Nephron (organoid): ENCODE measurements around the gene XXYLT1.
"Not testable (repeated sequence)": the region's sequence is repeated elsewhere in the genome, so short reads cannot be mapped to it uniquely, and the experiment has no call there.

ENCODE experiments used
- H3K27ac Mint-ChIP-seq, 3 experiments: 2 replicates each; pipeline ENCODE4 v1.8.0; 2020; ENCODE audit warnings: mixed read lengths in 3 of 3, mild to moderate bottlenecking in 2 of 3, moderate library complexity in 1 of 3
- H3K27me3 Mint-ChIP-seq: 2 replicates; pipeline ENCODE4 v1.8.0; 2021; ENCODE audit warnings: low read depth, mild to moderate bottlenecking, moderate library complexity, mixed read lengths
- H3K36me3 Mint-ChIP-seq: 2 replicates; pipeline ENCODE4 v1.8.0; 2020; ENCODE audit warnings: low read depth, mixed read lengths
- H3K4me1 Mint-ChIP-seq: 2 replicates; pipeline ENCODE4 v1.8.0; 2020; ENCODE audit warnings: mixed read lengths
- H3K4me3 Mint-ChIP-seq, 3 experiments: 2 replicates each; pipeline ENCODE4 v1.8.0; 2020; ENCODE audit warnings: mild to moderate bottlenecking in 3 of 3, mixed read lengths in 3 of 3, moderate library complexity in 2 of 3
- H3K9me3 Mint-ChIP-seq: 2 replicates; pipeline ENCODE4 v1.8.0; 2020; ENCODE audit warnings: mixed read lengths
- CTCF ChIP-seq, 3 experiments: fragments of 200-600 bp; sonication (generic); IDR thresholded peaks; one replicate each; pipeline ENCODE4 v1.5.0; 2021; ENCODE audit warnings: antibody characterized with exemption in 3 of 3; ENCODE audit not compliant: unreplicated experiment in 3 of 3

Gene XXYLT1

GRCh38 chr3:195191580-195191979 lies 79.4 kb downstream of the XXYLT1 start:
- Mint-ChIP-seq H3K4me3 (no peak overlapping the region), H3K27me3 (no peaks in the 10 kb centered on the region), H3K36me3 (peaks cover 22% of the 10 kb centered on the region), H3K4me1 (peaks cover 31% of the 10 kb centered on the region), H3K27ac (no peak overlapping the region), H3K9me3 (peaks cover 20% of the 10 kb centered on the region)
- no peak for TF ChIP-seq CTCF (IDR thresholded peaks at IDR 0.05; ENCODE audit: unreplicated experiment in 3 of 3)

DNA sequence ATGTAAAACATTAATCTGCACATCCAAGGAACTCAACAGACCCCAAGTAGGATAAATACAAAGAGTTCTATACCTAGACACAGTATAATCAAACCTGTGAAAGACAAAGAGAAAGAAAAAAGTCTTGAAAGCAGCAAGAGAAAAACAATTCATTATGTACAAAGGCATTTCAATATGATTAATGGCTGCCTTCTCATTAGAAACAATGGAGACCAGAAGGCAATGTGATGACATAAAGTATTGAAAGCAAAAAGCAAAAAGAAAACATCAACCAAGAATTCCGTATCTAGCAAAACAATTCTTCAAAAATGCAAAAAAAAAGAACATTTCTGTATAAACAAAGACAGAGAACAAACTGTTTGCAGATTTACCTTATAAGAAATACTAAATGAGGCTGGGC lies 81.1 kb downstream of the XXYLT1 start:
- peaks cover 20% of the 10 kb centered on the region for H3K9me3 Mint-ChIP-seq
- H3K4me3 Mint-ChIP-seq, result no peak overlapping the region
- no peak for TF ChIP-seq CTCF (IDR thresholded peaks at IDR 0.05; ENCODE audit: unreplicated experiment in 3 of 3)
- H3K27ac Mint-ChIP-seq, result no peak overlapping the region
- no peaks in the 10 kb centered on the region for H3K27me3 Mint-ChIP-seq
- peaks cover 22% of the 10 kb centered on the region for H3K36me3 Mint-ChIP-seq
- H3K4me1 Mint-ChIP-seq, result peaks cover 40% of the 10 kb centered on the region

- H3K4me1 Mint-ChIP-seq, result peaks cover 45% of the 10 kb centered on the region
- peaks cover 20% of the 10 kb centered on the region for H3K9me3 Mint-ChIP-seq
- peaks cover 22% of the 10 kb centered on the region for H3K36me3 Mint-ChIP-seq
- no peak overlapping the region for H3K4me3 Mint-ChIP-seq
- H3K27me3 Mint-ChIP-seq, result no peaks in the 10 kb centered on the region
- H3K27ac Mint-ChIP-seq, result peak overlapping the region in 1 of 3 experiments; percentile 65
- TF ChIP-seq CTCF (IDR thresholded peaks at IDR 0.05; ENCODE audit: unreplicated experiment in 3 of 3), result no peak
Measured at GRCh38 chr3:195188426-195188927, 82.5 kb downstream of the XXYLT1 start.

- no peak for TF ChIP-seq CTCF (IDR thresholded peaks at IDR 0.05; ENCODE audit: unreplicated experiment in 3 of 3)
- Mint-ChIP-seq H3K27me3 (no peaks in the 10 kb centered on the region), H3K36me3 (peaks cover 22% of the 10 kb centered on the region), H3K9me3 (peaks cover 20% of the 10 kb centered on the region), H3K4me3 (no peak overlapping the region), H3K4me1 (peaks cover 52% of the 10 kb centered on the region), H3K27ac (peak overlapping the region; percentile 31 to 69 (median 65))
Measured at GRCh38 chr3:195187609-195188425, 83.1 kb downstream of the XXYLT1 start.

DNA sequence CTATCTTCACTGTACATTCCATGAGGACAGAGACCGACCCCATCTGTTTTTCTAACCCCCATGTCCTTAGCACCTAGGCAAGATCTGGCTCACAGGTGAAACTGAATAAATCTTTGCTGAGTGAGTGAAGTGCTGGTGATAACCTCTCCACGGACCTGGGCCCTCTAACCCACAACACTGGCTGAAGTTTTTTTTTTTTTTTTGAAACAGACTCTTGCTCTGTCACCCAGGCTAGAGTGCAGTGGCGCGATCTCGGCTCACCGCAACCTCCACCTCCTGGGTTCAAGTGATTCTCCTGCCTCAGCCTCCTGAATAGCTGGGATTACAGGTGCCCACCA lies 84.3 kb downstream of the XXYLT1 start:
- H3K4me3 Mint-ChIP-seq, H3K27ac Mint-ChIP-seq, H3K27me3 Mint-ChIP-seq: not testable (repeated sequence)
- peaks cover 16% of the 10 kb centered on the region for H3K36me3 Mint-ChIP-seq
- peaks cover 63% of the 10 kb centered on the region for H3K4me1 Mint-ChIP-seq
- H3K9me3 Mint-ChIP-seq, result peaks cover 14% of the 10 kb centered on the region

- Mint-ChIP-seq H3K4me1 (peaks cover 65% of the 10 kb centered on the region), H3K4me3 (no peak overlapping the region), H3K9me3 (peaks cover 9% of the 10 kb centered on the region), H3K27ac (peak overlapping the region in 2 of 3 experiments; percentile 8 to 74), H3K27me3 (no peaks in the 10 kb centered on the region), H3K36me3 (peaks cover 11% of the 10 kb centered on the region)
- no peak for TF ChIP-seq CTCF (IDR thresholded peaks at IDR 0.05; ENCODE audit: unreplicated experiment in 3 of 3)
Measured at GRCh38 chr3:195186041-195186709, 84.8 kb downstream of the XXYLT1 start.
